Ishikawa (cell line): ENCODE results near the gene LRRC47.

Source experiments
- CEBPB ChIP-seq: IDR thresholded peaks from 2 replicates; pipeline ENCODE4 v1.6.1; 2012
- CREB1 ChIP-seq: IDR thresholded peaks from 2 replicates; pipeline ENCODE4 v1.6.1; 2012; ENCODE audit warnings: low read depth
- EGR1 ChIP-seq: IDR thresholded peaks from 2 replicates; pipeline ENCODE4 v1.6.1; 2012
- EP300 ChIP-seq: IDR thresholded peaks from 2 replicates; pipeline ENCODE4 v1.6.1; 2012; ENCODE audit warnings: borderline replicate concordance
- FOXM1 ChIP-seq: IDR thresholded peaks from 2 replicates; pipeline ENCODE4 v1.6.1; 2012; ENCODE audit warnings: low read depth, borderline replicate concordance
- MAX ChIP-seq: IDR thresholded peaks from 2 replicates; pipeline ENCODE4 v1.6.1; 2012
- NFIC ChIP-seq: IDR thresholded peaks from 2 replicates; pipeline ENCODE4 v1.6.1; 2012
- RAD21 ChIP-seq: IDR thresholded peaks from 2 replicates; pipeline ENCODE4 v1.6.1; 2012; ENCODE audit warnings: low read depth
- REST ChIP-seq: IDR thresholded peaks from 2 replicates; pipeline ENCODE4 v1.6.1; 2012; ENCODE audit warnings: low read depth, mild to moderate bottlenecking
- TAF1 ChIP-seq: IDR thresholded peaks from 2 replicates; pipeline ENCODE4 v1.6.1; 2012; ENCODE audit warnings: low read depth, mild to moderate bottlenecking
- TCF12 ChIP-seq: IDR thresholded peaks from 2 replicates; pipeline ENCODE4 v1.6.1; 2012; ENCODE audit warnings: low read depth
- TEAD4 ChIP-seq: IDR thresholded peaks from 2 replicates; pipeline ENCODE4 v1.6.1; 2012
- USF1 ChIP-seq: IDR thresholded peaks from 2 replicates; pipeline ENCODE4 v1.6.1; 2012
- YY1 ChIP-seq: IDR thresholded peaks from 2 replicates; pipeline ENCODE4 v1.6.1; 2012; ENCODE audit warnings: low read depth
- ZBTB7A ChIP-seq: IDR thresholded peaks from 2 replicates; pipeline ENCODE4 v1.6.1; 2012; ENCODE audit warnings: low read depth

Gene LRRC47

GRCh38 chr1:3763351-3764125 lies 32.8 kb downstream of the LRRC47 start:
- TF ChIP-seq MAX = no peak
- no peak for TF ChIP-seq REST
- no peak for TF ChIP-seq FOXM1
- TF ChIP-seq CREB1 = no peak
- no peak for TF ChIP-seq USF1
- no peak for TF ChIP-seq TEAD4
- TF ChIP-seq EP300 = no peak
- TF ChIP-seq ZBTB7A = no peak
- no peak for TF ChIP-seq YY1
- no peak for TF ChIP-seq NFIC
- TF ChIP-seq TAF1 = no peak
- TF ChIP-seq CEBPB = no peak
- TF ChIP-seq RAD21 = no peak
- no peak for TF ChIP-seq TCF12
- TF ChIP-seq EGR1 = no peak

GRCh38 chr1:3762873-3763228 lies 33.4 kb downstream of the LRRC47 start:
- TF ChIP-seq TAF1 (no peak), EGR1 (no peak), CEBPB (no peak)

GRCh38 chr1:3762151-3762872 lies 34.0 kb downstream of the LRRC47 start:
- TF ChIP-seq CREB1 (no peak), TEAD4 (no peak), YY1 (no peak), MAX (no peak), EP300 (no peak), USF1 (no peak), CEBPB (no peak), ZBTB7A (no peak), EGR1 (no peak), TCF12 (no peak), TAF1 (no peak), RAD21 (no peak), FOXM1 (no peak), NFIC (no peak), REST (no peak)

GRCh38 chr1:3761296-3762010 lies 34.8 kb downstream of the LRRC47 start:
- TF ChIP-seq REST (no peak), MAX (no peak), NFIC (no peak), EP300 (no peak), TCF12 (no peak), ZBTB7A (no peak), TEAD4 (no peak), EGR1 (no peak), USF1 (no peak), CREB1 (no peak), CEBPB (no peak), FOXM1 (no peak), TAF1 (no peak)
